ENCODE results near the gene ZNF511.

Gene ZNF511

GRCh38 chr10:133335246-133336117, 26.8 kb downstream of the ZNF511 start:
- peak; percentile 76 for DNase-seq (ENCODE audit: low spot score)

- no peak for DNase-seq (ENCODE audit: low spot score)
Measured at GRCh38 chr10:133336118-133336576, 27.4 kb downstream of the ZNF511 start.

GRCh38 chr10:133336577-133337369, 28.1 kb downstream of the ZNF511 start, which contains the start of gene CALY:
Gene CALY (minus strand): TSS chr10:133336896. CDS start chr10:133328989, 7,907 bp downstream.
- DNase-seq (ENCODE audit: low spot score) = peak; percentile 75

- no peak for DNase-seq (ENCODE audit: low spot score)
Measured at GRCh38 chr10:133337370-133337725, 28.6 kb downstream of the ZNF511 start.

GRCh38 chr10:133338080-133339071, 29.7 kb downstream of the ZNF511 start:
- DNase-seq (ENCODE audit: low spot score) = no peak

- no peak for DNase-seq (ENCODE audit: low spot score)
Measured at GRCh38 chr10:133339708-133340380, 31.1 kb downstream of the ZNF511 start.

GRCh38 chr10:133341983-133342382, 33.3 kb downstream of the ZNF511 start:
- DNase-seq (ENCODE audit: low spot score) = no peak

GRCh38 chr10:133342942-133343341, 34.2 kb downstream of the ZNF511 start:
- no peak for DNase-seq (ENCODE audit: low spot score)

GRCh38 chr10:133343558-133343957, 34.8 kb downstream of the ZNF511 start:
- DNase-seq (ENCODE audit: low spot score) = no peak

- DNase-seq (ENCODE audit: low spot score) = no peak
Measured at GRCh38 chr10:133344236-133344635, 35.5 kb downstream of the ZNF511 start.

- DNase-seq (ENCODE audit: low spot score) = no peak
Measured at GRCh38 chr10:133346413-133346812, 37.7 kb downstream of the ZNF511 start.

GRCh38 chr10:133347710-133348517, 39.2 kb downstream of the ZNF511 start:
- DNase-seq (ENCODE audit: low spot score) = no peak

- DNase-seq (ENCODE audit: low spot score) = no peak
Measured at GRCh38 chr10:133349160-133349568, 40.5 kb downstream of the ZNF511 start.

GRCh38 chr10:133349577-133350011, 40.9 kb downstream of the ZNF511 start:
- DNase-seq (ENCODE audit: low spot score) = no peak

GRCh38 chr10:133350283-133350949, 41.7 kb downstream of the ZNF511 start:
- no peak for DNase-seq (ENCODE audit: low spot score)

GRCh38 chr10:133350950-133351329, 42.2 kb downstream of the ZNF511 start:
- no peak for DNase-seq (ENCODE audit: low spot score)

- no peak for DNase-seq (ENCODE audit: low spot score)
Measured at GRCh38 chr10:133351408-133352318, 42.9 kb downstream of the ZNF511 start.

- DNase-seq (ENCODE audit: low spot score) = no peak
Measured at GRCh38 chr10:133353202-133353959, 44.7 kb downstream of the ZNF511 start.
